ENCODE data around the gene ARNT2. TPM values are rescaled to one million over a fixed set of nuclear protein-coding genes. Genes with fewer than 3 reads are reported as not detected.

The ARNT2 gene
- total RNA-seq, 1 donor from 2014 or later, result 72.4 TPM

- H3K9me3 Mint-ChIP-seq (ENCODE audit: unreplicated experiment), result no peaks in the 10 kb centered on the region
- H3K4me1 Mint-ChIP-seq (ENCODE audit: unreplicated experiment), result peaks cover 34% of the 10 kb centered on the region
- no peak overlapping the region for H3K4me3 Mint-ChIP-seq (ENCODE audit: unreplicated experiment)
- TF ChIP-seq, protein P1, sequence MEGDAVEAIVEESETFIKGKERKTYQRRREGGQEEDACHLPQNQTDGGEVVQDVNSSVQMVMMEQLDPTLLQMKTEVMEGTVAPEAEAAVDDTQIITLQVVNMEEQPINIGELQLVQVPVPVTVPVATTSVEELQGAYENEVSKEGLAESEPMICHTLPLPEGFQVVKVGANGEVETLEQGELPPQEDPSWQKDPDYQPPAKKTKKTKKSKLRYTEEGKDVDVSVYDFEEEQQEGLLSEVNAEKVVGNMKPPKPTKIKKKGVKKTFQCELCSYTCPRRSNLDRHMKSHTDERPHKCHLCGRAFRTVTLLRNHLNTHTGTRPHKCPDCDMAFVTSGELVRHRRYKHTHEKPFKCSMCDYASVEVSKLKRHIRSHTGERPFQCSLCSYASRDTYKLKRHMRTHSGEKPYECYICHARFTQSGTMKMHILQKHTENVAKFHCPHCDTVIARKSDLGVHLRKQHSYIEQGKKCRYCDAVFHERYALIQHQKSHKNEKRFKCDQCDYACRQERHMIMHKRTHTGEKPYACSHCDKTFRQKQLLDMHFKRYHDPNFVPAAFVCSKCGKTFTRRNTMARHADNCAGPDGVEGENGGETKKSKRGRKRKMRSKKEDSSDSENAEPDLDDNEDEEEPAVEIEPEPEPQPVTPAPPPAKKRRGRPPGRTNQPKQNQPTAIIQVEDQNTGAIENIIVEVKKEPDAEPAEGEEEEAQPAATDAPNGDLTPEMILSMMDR (IDR thresholded peaks at IDR 0.05), result no peak
- H3K36me3 Mint-ChIP-seq (ENCODE audit: unreplicated experiment), result peaks cover 2% of the 10 kb centered on the region
- no peak overlapping the region for H3K27ac Mint-ChIP-seq (ENCODE audit: unreplicated experiment)
- DNase-seq (ENCODE audit: extremely low spot score, unreplicated experiment), result no peak
- no peaks in the 10 kb centered on the region for H3K27me3 Mint-ChIP-seq (ENCODE audit: unreplicated experiment)
These were observed 41.3 kb downstream of the ARNT2 start for GRCh38 chr15:80445300-80446041.

GRCh38 chr15:80447077-80447476, 42.9 kb downstream of the ARNT2 start:
- TF ChIP-seq, protein P1 (IDR thresholded peaks at IDR 0.05), result no peak
- no peaks in the 10 kb centered on the region for H3K27me3 Mint-ChIP-seq (ENCODE audit: unreplicated experiment)
- no peak for DNase-seq (ENCODE audit: extremely low spot score, unreplicated experiment)
- H3K9me3 Mint-ChIP-seq (ENCODE audit: unreplicated experiment), result peaks cover 3% of the 10 kb centered on the region
- peak overlapping the region; percentile 42 for H3K27ac Mint-ChIP-seq (ENCODE audit: unreplicated experiment)
- peaks cover 7% of the 10 kb centered on the region for H3K36me3 Mint-ChIP-seq (ENCODE audit: unreplicated experiment)
- H3K4me1 Mint-ChIP-seq (ENCODE audit: unreplicated experiment), result peaks cover 50% of the 10 kb centered on the region
- H3K4me3 Mint-ChIP-seq (ENCODE audit: unreplicated experiment), result no peak overlapping the region

DNA sequence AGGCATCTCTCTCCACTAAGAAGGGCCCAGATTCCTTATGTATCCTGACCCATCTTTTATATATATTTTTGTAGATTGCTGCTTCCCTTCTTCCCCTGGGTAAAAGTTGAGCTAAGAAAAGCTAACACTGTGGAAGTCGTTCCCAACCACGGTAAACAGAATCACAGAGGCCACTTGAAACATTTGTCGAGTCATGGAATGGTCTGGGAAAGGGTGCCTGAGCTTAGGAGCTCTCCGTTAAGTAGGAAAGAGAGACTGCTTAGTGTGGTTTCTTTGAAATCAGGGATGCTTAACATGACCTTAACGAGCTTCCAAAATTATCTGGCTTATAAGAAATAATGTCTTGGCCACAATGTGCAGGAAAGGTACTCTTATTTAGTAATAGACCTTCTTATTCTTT, 45.6 kb downstream of the ARNT2 start:
- peak overlapping the region; percentile 85 for H3K27ac Mint-ChIP-seq (ENCODE audit: unreplicated experiment)
- H3K36me3 Mint-ChIP-seq (ENCODE audit: unreplicated experiment), result peaks cover 17% of the 10 kb centered on the region
- H3K9me3 Mint-ChIP-seq (ENCODE audit: unreplicated experiment), result peaks cover 3% of the 10 kb centered on the region
- TF ChIP-seq, protein P1 (IDR thresholded peaks at IDR 0.05), result no peak
- H3K4me3 Mint-ChIP-seq (ENCODE audit: unreplicated experiment), result no peak overlapping the region
- no peak for DNase-seq (ENCODE audit: extremely low spot score, unreplicated experiment)
- no peaks in the 10 kb centered on the region for H3K27me3 Mint-ChIP-seq (ENCODE audit: unreplicated experiment)
- peaks cover 64% of the 10 kb centered on the region for H3K4me1 Mint-ChIP-seq (ENCODE audit: unreplicated experiment)

GRCh38 chr15:80450811-80451321, 46.7 kb downstream of the ARNT2 start:
- Mint-ChIP-seq H3K27me3 (ENCODE audit: unreplicated experiment) (no peaks in the 10 kb centered on the region), H3K4me3 (ENCODE audit: unreplicated experiment) (peak overlapping the region; percentile 23), H3K9me3 (ENCODE audit: unreplicated experiment) (peaks cover 3% of the 10 kb centered on the region), H3K4me1 (ENCODE audit: unreplicated experiment) (peaks cover 74% of the 10 kb centered on the region), H3K36me3 (ENCODE audit: unreplicated experiment) (peaks cover 22% of the 10 kb centered on the region), H3K27ac (ENCODE audit: unreplicated experiment) (peak overlapping the region; percentile 85)
- TF ChIP-seq, protein P1 (IDR thresholded peaks at IDR 0.05), result peak; percentile 45
- peak; percentile 88 for DNase-seq (ENCODE audit: extremely low spot score, unreplicated experiment)

DNA sequence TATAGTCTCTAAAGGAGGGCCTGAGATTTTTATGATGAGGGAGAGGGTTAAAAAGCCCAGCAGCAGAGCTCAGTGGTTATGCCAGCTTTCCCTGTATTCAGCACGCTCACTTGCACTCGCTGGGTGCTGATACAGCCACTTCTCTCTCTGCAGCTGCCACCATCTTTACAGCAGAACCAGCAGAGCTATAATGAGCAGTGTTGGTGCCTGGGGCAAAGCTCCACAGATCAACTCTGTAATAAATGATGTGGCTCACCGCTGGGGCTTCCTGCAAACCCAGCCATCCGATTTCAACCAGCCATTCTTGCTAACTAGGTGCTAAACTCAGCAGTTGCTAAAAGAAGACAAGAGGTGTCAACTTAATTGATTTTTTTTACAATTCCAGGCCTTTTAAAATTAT, 48.0 kb downstream of the ARNT2 start:
- Mint-ChIP-seq H3K27me3 (ENCODE audit: unreplicated experiment) (no peaks in the 10 kb centered on the region), H3K27ac (ENCODE audit: unreplicated experiment) (peak overlapping the region; percentile 85), H3K9me3 (ENCODE audit: unreplicated experiment) (peaks cover 3% of the 10 kb centered on the region), H3K36me3 (ENCODE audit: unreplicated experiment) (peaks cover 24% of the 10 kb centered on the region), H3K4me1 (ENCODE audit: unreplicated experiment) (peaks cover 78% of the 10 kb centered on the region), H3K4me3 (ENCODE audit: unreplicated experiment) (no peak overlapping the region)
- no peak for DNase-seq (ENCODE audit: extremely low spot score, unreplicated experiment)
- TF ChIP-seq, protein P1 (IDR thresholded peaks at IDR 0.05), result no peak
